MCF 10A (cell line): ENCODE measurements around the gene COL1A2. TPM values are rescaled to one million over a fixed set of nuclear protein-coding genes. Genes with fewer than 3 reads are reported as not detected.

Experiments used
- BruUV-seq: library from RNA; stranded (reverse); fragments of 400-500 nt; replicated peaks from 2 replicates; lab custom pipeline; 2021; lab: Mats Ljungman, UMichigan
- CTCF ChIA-PET: fragments of 300-600 bp; sonication (Branson Sonifier 250); formaldehyde crosslinking; extraction: SDS; loops from one replicate; lab custom pipeline; 2021; ENCODE audit warnings: antibody characterized with exemption, inconsistent platforms; lab: Yijun Ruan, JAX
- POLR2A ChIA-PET: fragments of 300-600, 350-650 bp; sonication (Branson Sonifier 250); formaldehyde crosslinking; extraction: SDS; loops from one replicate; lab custom pipeline; 2020; ENCODE audit warnings: antibody characterized with exemption, inconsistent platforms; lab: Yijun Ruan, JAX
- DNase-seq: peaks from one replicate; pipeline ENCODE4 v3.0.0-alpha.2; 2018; ENCODE audit not compliant: unreplicated experiment
- H3K27ac Mint-ChIP-seq: one replicate; pipeline ENCODE4 v1.8.0; 2022; ENCODE audit warnings: mild to moderate bottlenecking, low read depth, mixed read lengths; ENCODE audit not compliant: unreplicated experiment
- H3K27me3 Mint-ChIP-seq: one replicate; pipeline ENCODE4 v1.8.0; 2022; ENCODE audit warnings: mixed read lengths; ENCODE audit not compliant: insufficient read depth, unreplicated experiment
- H3K36me3 Mint-ChIP-seq: one replicate; pipeline ENCODE4 v1.8.0; 2022; ENCODE audit warnings: mild to moderate bottlenecking, moderate library complexity, mixed read lengths; ENCODE audit not compliant: insufficient read depth, unreplicated experiment
- H3K4me1 Mint-ChIP-seq: one replicate; pipeline ENCODE4 v1.8.0; 2022; ENCODE audit warnings: mixed read lengths; ENCODE audit not compliant: insufficient read depth, unreplicated experiment
- H3K4me3 Mint-ChIP-seq: one replicate; pipeline ENCODE4 v1.8.0; 2022; ENCODE audit warnings: mild to moderate bottlenecking, moderate library complexity, mixed read lengths; ENCODE audit not compliant: unreplicated experiment
- H3K9me3 Mint-ChIP-seq: one replicate; pipeline ENCODE4 v1.8.0; 2022; ENCODE audit warnings: mixed read lengths; ENCODE audit not compliant: unreplicated experiment
- intact Hi-C: fragments of 100-400 bp; cut with micrococcal nuclease; formaldehyde crosslinking; loops from 2 replicates; pipeline ENCODE4 v1.14.1; 2022
- total RNA-seq: library from RNA; stranded (reverse); gene quantifications from 2 replicates; pipeline ENCODE4 v1.2.3, GENCODE V29; 2022
- TF ChIP-seq, protein P1 (sequence below): fragments of 200-600 bp; IDR thresholded peaks from one replicate; pipeline ENCODE4 v1.8.0; 2022; ENCODE audit warnings: antibody characterized with exemption, mild to moderate bottlenecking; ENCODE audit not compliant: unreplicated experiment

The COL1A2 gene
- total RNA-seq, 1 experiment from 2014 or later: not detected

DNA sequence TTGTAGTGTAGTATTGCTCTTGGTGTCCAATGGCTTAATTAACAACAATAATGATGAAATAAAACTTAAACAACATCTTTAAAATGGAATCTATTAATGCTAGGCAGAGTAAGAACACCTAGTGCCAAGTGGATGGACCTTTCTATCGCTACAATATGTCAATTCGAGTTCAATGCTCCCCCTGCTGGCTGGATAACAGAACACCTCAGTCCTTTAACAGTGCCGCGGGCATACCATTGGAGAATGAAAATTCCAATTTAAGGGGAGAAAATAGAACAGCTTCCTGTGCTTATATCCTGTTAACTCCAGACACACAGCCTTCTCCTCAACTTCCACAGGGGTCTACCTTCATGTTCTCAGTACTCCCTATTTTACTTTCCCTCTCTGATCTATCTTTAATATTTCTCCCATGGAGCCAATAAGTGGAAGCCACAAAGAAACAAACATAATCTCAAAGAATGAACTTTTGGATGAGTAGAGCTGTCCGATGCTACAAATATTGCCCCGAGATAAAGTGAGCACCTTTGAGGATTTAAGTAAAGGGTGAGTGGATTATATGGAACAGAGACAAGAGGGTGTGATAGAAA is 41.4 kb downstream of the COL1A2 start:
- peak overlapping the region; percentile 20 for H3K27ac Mint-ChIP-seq
- no peaks in the 10 kb centered on the region for H3K36me3 Mint-ChIP-seq
- intact Hi-C loops: loop anchor here (1.0 to 5.0 kb wide), 7 partner anchors 41 to 1251 kb away; no protein-coding TSS in a partner anchor
- H3K4me3 Mint-ChIP-seq: no peak overlapping the region
- TF ChIP-seq, protein P1, sequence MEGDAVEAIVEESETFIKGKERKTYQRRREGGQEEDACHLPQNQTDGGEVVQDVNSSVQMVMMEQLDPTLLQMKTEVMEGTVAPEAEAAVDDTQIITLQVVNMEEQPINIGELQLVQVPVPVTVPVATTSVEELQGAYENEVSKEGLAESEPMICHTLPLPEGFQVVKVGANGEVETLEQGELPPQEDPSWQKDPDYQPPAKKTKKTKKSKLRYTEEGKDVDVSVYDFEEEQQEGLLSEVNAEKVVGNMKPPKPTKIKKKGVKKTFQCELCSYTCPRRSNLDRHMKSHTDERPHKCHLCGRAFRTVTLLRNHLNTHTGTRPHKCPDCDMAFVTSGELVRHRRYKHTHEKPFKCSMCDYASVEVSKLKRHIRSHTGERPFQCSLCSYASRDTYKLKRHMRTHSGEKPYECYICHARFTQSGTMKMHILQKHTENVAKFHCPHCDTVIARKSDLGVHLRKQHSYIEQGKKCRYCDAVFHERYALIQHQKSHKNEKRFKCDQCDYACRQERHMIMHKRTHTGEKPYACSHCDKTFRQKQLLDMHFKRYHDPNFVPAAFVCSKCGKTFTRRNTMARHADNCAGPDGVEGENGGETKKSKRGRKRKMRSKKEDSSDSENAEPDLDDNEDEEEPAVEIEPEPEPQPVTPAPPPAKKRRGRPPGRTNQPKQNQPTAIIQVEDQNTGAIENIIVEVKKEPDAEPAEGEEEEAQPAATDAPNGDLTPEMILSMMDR: peak; percentile 86
- peaks cover 6% of the 10 kb centered on the region for H3K4me1 Mint-ChIP-seq
- ChIA-PET POLR2A (interaction anchor here (0.6 to 1.6 kb wide), 4 partner anchors 72 to 619 kb away, joined by 3 to 9 read pairs (median 3); no protein-coding TSS in a partner anchor), CTCF (interaction anchor here (0.6 to 8.8 kb wide), 59 partner anchors 8 to 1252 kb away, joined by 3 to 113 read pairs (median 4); partner anchors contain the start of genes COL1A2 and GNGT1)
- BruUV-seq: no TSS peak
- no peaks in the 10 kb centered on the region for H3K9me3 Mint-ChIP-seq
- no peaks in the 10 kb centered on the region for H3K27me3 Mint-ChIP-seq
- DNase-seq: peak; percentile 84

DNA sequence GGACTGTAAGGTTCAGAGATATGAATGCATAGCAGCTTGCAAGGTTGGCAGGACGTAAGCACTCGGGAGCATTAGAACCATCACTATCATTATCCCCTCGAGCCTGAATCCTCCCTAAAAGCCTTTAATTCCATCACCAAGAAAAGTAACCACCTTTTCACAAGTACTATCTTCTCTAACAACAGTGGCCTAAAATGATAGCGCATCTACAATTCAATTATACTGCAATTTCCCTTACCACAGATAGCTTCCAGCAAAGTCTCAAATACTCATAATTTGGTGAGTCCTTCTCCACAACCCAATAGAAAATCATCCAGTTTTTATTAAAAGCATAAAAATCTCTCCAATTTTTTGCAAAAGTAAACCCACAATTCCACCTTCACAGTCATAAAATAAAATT is 42.0 kb downstream of the COL1A2 start:
- Mint-ChIP-seq H3K9me3 (no peaks in the 10 kb centered on the region), H3K4me1 (peaks cover 6% of the 10 kb centered on the region), H3K36me3 (no peaks in the 10 kb centered on the region), H3K4me3 (no peak overlapping the region), H3K27me3 (no peaks in the 10 kb centered on the region), H3K27ac (no peak overlapping the region)
- DNase-seq: no peak
- ChIA-PET CTCF (interaction anchor here (0.6 to 8.8 kb wide), 49 partner anchors 9 to 1433 kb away, joined by 3 to 113 read pairs (median 4); partner anchors contain the start of genes COL1A2 and GNGT1), POLR2A (interaction anchor here (0.6 to 1.6 kb wide), 3 partner anchors 73 to 618 kb away, joined by 3 to 9 read pairs (median 3); no protein-coding TSS in a partner anchor)
- TF ChIP-seq, protein P1: no peak
- intact Hi-C loops: loop anchor here (1.0 to 5.0 kb wide), 7 partner anchors 41 to 1251 kb away; no protein-coding TSS in a partner anchor
- no TSS peak for BruUV-seq

GRCh38 chr7:94439893-94440381 is 45.2 kb downstream of the COL1A2 start:
- intact Hi-C loops: loop anchor here (5.0 kb wide), 2 partner anchors 638 to 1247 kb away; no protein-coding TSS in a partner anchor
- H3K9me3 Mint-ChIP-seq: no peaks in the 10 kb centered on the region
- ChIA-PET CTCF (interaction anchor here (0.6 to 8.8 kb wide), 3 partner anchors 151 to 807 kb away, joined by 3 to 113 read pairs (median 5); no protein-coding TSS in a partner anchor), POLR2A (no interaction called here)
- peaks cover 3% of the 10 kb centered on the region for H3K27me3 Mint-ChIP-seq
- no peak overlapping the region for H3K27ac Mint-ChIP-seq
- H3K4me3 Mint-ChIP-seq: no peak overlapping the region
- DNase-seq: no peak
- peaks cover 6% of the 10 kb centered on the region for H3K4me1 Mint-ChIP-seq
- BruUV-seq: no TSS peak
- no peaks in the 10 kb centered on the region for H3K36me3 Mint-ChIP-seq
- TF ChIP-seq, protein P1: no peak

DNA sequence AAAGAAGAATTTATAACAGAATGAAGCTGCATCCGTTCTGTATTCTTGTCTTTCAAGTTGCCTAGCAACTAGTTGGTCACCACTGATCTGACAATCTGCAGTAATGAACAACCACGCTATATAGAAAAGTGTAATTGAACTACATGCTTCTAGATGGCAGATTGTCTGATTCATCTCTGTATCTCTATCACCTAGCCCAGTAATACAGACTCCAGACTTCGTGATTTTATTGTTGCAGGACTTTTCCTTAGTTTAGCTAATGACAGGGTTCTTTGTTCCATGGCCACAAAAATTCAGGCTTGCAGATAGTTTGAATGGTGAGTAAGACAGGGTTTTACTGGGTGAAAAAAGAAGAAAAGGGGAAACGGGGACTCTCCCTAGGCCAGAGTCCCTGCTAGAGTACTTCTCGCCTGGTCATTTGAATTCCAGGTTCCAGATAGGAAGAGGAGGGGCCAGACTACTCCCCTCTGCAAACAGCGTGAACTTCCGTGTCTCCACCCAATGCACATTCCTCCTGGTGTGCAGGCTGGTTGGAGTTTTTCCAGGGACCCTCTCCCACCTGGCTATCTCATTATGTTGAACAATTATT is 45.9 kb downstream of the COL1A2 start:
- Mint-ChIP-seq H3K27me3 (peaks cover 9% of the 10 kb centered on the region), H3K27ac (no peak overlapping the region), H3K4me1 (peaks cover 6% of the 10 kb centered on the region), H3K36me3 (no peaks in the 10 kb centered on the region), H3K9me3 (no peaks in the 10 kb centered on the region), H3K4me3 (no peak overlapping the region)
- TF ChIP-seq, protein P1: no peak
- no TSS peak for BruUV-seq
- intact Hi-C loops: no loop called here
- CTCF ChIA-PET: interaction anchor here (0.6 to 8.8 kb wide), 4 partner anchors 12 to 807 kb away, joined by 3 to 113 read pairs (median 4); no protein-coding TSS in a partner anchor
- no peak for DNase-seq
- POLR2A ChIA-PET: no interaction called here
